Measurements from ENCODE around the gene PRR5.

GRCh38 chr22:44672632-44673031 is 29.4 kb upstream of the PRR5 start:
- no peak for TF ChIP-seq CTCF (IDR thresholded peaks at IDR 0.05)
- TF ChIP-seq POLR2A (IDR thresholded peaks at IDR 0.05) = no peak
